Inflammatory macrophage treated with lipopolysaccharide for 4 hours (primary cell): ENCODE results near the gene CCDC78.

ENCODE experiments used
- DNase-seq: peaks from one replicate; pipeline ENCODE4 v3.0.0-alpha.2; 2020

Gene CCDC78

DNA sequence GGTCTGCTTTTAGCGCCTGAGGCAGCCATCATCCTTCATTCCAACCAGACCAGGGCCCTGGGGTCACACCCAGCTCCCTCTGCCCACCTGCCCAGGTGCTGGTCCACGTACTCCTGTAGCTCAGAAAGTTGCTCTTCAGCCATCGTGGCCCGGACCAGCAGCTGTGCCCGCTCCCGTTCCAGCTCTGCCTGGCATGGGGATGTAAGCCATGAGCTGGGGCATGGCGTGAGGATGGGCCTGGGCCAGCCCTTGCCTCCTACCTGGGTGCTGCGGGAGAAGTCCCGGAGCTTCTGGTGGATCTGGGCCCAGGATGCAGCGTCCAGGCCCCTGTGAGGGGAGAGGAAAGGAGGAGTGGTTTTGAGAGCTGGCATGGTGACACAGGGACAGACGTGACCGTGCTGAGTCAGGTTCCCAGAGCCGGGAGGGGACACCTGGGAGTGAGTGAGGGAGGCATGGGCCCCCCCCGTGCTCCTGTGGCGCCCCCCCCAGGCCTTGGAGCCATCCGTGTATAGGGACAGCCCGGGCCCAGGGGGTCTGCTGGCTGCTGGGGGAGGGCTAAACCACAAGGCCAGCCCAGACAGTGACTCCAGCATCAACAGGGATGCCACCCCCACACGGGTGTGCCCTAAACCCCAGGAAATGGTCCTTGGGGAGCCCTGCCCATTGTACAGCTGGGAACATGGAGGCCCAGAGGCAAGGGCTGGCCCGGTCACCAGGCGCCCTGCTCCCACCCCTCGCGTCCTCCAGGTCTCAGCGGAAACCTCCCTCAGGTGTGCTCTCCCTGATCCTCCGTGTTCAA is 3.2 kb downstream of the CCDC78 start:
- no peak for DNase-seq

DNA sequence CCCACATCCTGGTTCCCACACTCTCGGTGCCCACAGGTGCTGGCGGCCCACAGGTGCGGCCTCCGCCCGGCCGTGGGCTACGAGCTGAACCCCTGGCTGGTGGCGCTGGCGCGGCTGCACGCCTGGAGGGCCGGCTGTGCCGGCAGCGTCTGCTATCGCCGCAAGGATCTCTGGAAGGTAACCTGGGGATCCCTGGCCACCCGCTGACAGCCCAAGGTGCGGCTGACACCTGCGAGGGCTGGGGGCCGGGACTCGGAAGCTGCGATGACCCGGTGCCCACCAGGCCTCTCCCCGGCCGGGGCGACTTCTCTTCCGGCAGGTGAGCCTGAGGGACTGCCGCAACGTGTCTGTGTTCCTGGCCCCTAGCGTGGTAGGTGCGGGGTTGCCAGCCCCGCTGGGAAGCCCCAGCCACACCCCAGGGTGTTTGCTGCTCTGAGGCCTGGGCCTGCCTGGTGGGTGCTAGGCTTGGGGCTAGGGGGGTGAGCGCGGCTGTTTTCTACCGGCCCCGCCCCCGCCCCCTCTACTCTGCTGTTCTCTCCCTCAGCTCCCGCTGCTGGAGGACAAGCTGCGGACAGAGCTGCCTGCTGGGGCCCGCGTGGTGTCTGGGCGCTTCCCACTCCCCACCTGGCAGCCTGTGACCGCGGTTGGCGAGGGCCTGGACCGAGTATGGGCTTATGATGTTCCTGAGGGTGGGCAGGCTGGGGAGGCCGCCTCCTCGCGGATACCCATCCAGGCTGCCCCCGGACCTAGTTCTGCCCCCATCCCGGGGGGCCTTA is 4.3 kb downstream of the CCDC78 start:
- DNase-seq: no peak

DNA sequence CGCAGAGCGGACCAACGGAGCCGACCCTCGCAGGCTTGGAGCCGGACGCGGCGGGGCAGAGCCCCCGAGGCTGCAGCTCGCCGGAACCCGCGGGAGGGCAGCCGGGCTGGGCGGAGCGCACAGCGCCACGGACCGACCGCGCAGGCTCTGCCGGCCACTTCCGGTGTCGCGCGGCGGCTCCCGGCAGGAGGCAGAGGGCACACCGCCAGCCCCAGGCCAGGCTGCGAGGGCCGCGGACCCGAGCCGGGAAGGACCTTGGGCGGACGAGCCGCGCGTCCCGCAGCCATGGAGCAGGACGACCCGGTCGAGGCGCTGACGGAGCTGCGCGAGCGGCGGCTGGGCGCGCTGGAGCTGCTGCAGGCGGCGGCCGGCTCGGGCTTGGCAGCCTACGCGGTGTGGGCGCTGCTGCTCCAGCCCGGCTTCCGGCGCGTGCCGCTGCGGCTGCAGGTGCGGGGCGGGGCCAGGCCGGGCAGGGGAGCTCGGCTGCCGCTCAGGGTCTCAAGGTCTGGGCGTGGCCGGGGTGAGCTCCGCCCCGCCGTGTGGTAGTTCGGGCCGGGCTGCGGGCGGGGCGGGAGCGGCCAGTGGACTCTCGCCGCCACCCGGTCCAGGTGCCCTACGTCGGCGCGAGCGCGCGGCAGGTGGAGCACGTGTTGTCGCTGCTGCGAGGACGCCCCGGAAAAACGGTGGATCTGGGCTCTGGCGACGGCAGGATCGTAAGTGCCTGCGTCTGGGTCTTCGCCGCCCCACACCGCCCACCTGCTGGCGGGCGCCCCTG is 5.1 kb downstream of the CCDC78 start, which contains the start of gene ANTKMT:
TSS of gene ANTKMT (plus strand) at position 157 of the 775 bp plus-strand sequence. CDS start at position 286, 129 bp downstream.
- DNase-seq: peak; percentile 70

DNA sequence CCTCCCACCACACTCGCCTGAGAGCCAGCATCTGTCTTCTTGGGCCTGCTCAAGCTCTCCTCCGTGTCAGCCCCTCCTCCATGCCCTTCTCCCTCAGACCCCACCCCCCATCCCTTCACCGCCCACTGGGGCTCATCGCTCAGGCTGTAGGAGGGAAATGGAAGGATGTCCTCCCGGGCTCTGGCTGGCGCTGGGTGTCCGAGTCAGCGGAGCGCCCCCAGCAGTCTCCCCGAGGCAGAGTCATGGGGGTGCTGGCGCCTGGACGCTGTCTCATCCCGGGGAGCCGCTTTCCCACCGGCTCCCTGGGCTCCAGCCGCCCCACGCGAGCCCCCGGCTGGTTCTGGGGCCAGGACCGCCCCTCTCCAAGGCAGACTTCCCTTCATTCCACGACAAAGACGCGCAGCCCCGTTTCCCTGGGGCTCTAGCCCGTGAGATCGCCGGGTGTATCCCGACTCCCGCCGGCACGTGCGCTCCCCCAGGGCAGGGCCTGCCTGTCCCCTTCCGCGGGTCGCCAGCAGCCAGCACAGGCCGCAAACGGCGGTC is 5.7 kb downstream of the CCDC78 start:
- DNase-seq: no peak

DNA sequence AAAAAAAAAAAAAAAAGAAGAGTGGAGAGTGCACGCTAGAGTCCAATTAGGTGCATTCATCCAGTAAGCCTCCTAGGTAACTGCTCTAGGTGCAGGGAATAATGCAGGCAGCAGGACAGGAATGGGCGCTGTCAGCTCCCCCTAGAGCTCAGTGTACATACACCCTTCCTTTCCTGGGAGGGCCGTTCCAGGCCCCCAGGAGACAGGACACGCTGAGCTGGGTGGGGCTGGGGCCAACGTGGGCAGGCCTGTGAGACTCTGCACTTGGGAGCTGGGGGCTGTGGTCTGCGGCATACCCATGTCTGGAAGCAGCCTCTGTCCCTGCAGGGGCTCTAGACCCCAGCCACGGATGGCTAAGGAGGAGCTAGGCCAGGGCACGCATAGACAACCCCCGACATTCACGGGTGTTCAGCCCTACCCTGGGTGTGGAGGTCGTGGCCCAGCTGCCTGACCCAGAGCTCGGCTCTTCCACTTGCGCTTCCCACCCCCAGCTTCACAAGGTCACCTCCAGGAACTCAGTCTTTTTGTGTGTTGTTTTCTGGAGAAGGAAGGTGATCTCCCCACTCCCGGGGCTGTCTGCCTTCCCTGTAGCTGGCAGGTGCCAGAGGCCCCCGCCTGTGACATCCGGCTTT is 6.3 kb downstream of the CCDC78 start:
- DNase-seq: no peak

DNA sequence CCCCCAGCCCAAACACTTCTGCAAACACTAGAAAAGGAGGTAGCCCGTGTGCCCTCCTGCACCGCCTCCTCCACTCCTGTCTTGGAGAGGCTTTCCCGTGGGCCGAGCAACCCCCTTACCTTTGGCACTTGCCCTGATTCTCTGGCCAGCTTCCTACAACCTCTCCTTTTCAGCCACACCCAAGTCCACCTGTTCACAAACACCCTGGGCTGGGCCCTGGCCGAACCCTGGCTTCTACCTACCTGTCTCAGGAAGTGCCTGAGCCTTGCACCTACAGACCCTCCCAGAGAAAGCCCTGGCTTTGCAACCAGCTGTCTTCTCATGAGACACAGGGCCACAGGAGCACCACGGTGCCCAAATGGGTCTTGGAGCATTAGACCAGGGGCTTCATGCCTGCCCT is 7.3 kb downstream of the CCDC78 start:
- no peak for DNase-seq

DNA sequence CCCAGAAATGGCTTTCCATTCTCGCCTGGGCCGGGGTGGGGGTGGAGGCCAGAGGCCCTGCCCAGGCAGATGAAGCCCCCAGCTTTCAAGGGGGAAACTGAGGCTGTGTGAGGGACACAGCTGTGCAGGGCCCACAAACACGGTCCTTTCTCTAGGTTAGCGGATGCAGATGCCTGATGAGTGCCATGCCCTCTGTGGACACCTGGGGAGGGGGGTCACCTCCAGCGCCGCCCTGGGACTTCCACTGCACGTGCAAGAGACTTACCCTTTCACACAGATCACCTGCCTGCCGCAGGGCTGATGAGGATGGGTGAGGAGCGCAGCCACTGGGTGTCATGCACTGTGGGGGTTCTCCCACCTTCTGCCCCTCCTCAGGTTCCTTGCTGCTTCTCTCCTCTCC is 7.9 kb downstream of the CCDC78 start:
- DNase-seq: no peak

DNA sequence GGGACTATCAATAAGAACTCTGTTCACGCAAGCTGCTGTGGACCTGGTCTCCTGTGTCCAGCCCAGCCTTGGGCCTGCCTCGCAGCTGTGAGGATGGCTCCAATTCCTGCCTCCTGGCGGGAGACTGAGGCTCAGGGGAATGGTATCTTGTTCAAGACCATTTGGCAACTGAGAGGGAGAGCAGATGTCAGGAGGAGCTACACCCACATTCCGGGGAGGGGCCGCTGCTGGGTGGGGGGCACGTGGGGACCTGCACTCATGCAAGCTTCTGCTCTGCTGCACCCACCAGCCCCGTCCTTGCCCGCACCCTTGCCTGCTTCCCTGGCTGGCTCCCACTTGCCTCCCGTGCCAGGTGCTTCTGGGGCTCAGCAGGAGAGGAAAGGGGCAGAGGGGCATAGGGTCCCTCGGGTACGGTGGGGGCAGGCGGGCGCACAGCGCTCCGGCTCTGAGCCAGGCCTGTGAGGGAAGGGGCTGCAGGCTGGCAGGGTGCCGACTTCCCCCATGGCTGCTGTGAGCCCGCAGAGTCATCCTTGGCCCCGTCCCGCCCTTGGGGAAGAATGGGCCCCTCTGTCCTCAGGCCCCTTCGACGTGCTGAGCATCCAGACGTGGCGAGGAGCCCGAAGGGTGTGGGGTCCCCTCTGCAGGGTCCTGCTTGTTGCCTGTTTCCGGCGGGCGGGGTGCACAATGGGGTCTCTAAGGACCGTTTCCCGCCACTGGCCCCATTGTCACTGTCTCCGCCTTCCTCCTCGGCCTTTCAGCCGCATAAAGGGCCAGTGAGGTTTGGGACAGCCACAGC is 8.6 kb downstream of the CCDC78 start:
- DNase-seq: no peak

DNA sequence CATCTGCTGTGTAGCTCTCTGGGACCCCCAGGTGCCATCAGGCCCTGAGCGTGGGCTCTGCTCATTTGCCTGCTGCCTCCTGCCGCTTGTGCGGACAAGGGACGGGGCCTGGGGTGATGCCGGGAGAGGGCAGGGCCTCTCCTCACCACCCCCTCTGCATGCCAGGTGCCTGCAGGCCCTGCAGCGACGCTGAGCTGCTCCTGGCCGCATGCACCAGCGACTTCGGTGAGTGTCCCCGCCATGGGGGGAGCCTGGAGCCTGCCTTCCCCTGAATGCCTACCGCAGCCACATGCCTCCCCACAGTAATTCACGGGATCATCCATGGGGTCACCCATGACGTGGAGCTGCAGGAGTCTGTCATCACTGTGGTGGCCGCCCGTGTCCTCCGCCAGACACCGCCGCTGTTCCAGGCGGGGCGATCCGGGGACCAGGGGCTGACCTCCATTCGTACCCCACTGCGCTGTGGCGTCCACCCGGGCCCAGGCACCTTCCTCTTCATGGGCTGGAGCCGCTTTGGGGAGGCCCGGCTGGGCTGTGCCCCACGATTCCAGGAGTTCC is 9.4 kb downstream of the CCDC78 start:
- DNase-seq: no peak

DNA sequence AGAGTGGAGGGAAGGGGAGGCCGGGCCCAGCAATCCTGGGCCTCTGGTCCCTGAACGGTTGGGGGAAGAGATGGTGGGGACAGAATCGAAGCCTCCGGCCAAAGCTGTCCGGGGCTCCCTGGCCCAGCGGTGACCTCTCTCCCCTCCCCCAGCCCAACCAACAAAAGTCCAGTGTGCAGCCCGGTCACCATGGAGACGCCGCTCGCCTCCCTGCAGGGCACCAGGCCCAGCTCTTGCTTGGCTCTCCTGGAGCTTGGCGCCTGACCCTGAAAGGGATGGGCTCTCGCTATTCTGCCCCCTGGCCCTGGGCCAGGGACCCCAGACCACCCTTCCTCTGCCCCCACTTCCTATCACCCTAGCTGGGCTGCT is 10.1 kb downstream of the CCDC78 start:
- no peak for DNase-seq

DNA sequence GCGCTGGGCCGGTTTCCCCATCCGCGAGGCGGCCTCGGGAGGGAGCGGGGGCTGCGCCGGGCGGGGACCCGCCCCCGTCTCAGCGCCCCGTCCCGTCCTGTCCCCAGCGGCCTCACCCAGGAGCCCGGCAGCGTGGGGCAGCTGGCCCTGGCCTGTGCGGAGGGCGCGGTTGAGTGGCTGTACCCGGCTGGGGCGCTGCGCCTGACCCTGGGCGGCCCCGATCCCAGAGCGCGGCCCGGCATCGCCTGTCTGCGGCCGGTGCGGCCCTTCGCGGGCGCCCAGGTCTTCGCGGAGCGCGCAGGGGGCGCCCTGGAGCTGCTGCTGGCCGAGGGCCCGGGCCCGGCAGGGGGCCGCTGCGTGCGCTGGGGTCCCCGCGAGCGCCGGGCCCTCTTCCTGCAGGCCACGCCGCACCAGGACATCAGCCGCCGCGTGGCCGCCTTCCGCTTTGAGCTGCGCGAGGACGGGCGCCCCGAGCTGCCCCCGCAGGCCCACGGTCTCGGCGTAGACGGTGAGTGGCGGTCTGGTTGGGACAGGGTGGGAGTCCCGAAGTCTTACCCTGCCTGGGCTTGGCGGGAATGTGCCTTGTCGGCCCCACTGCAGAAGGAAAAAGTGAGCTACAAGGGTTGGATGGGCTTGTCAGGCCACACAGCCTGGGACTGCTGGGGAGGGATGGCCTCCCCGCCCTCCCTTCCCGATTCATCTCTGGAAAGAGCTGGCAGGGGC is 10.6 kb downstream of the CCDC78 start:
- DNase-seq: no peak

DNA sequence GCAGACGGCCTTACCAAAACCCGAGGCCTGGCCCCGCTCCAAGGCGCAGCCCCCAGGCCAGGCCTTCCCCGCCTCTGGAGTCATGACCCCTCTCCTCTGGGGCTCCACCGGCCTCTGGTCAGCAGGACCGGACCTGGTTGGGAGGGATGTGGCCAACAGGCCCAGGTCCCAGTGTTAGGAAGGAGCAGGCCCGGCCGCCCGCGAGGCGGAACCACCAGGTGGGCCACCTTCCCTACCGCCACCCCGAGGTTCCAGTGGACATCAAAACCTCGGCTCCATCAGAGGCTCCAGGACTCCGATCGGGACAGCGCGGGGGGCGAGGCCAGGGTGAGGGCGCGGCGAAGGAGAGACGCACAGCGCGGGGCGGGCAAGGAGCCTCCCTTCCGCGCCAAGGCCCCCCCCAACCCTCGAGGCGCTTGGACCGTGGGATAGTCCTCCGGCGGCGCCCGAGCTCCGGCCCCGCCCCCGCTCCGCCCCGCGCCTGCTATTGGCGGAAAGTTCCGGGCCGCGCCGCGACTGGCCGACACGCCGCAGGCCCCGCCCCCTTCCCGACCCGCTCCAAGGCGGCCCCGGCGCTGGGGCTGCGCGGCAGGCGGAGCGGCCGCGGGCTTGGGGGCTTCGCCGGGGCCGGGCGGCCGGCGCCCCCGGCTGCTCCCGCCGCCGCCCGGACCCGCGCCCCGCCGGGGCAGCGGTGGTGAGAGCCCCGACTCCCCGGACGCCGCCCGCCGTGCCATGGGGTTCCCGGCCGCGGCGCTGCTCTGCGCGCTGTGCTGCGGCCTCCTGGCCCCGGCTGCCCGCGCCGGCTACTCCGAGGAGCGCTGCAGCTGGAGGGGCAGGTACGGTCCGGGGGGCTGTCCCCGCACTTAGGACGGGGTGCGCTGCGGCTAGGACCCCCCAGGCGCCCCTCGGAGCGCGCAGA is 11.4 kb downstream of the CCDC78 start, which contains the start of gene METRN:
TSS of gene METRN (plus strand) at position 561 of the 919 bp plus-strand sequence. CDS start at position 733, 172 bp downstream.
- DNase-seq: peak; percentile 85

DNA sequence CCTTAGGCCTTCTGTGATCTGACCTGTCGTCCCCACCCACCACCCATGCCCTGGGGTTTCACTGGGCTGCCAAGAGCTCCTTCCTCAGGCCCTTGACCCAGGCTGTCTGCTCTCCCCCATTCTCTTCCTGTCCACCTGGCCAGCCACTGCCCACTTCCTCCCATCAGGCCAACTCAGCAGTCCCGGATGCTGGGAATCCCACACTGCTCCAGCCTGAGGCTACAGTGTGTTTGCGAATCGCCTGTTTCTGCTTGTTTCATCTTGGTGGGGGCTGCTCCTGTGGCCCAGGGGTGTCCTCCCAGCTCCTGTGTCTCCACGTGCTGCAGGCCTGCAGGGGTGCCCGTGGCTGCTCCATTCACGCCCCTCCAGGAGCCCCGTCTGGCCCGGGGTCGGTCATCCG is 12.2 kb downstream of the CCDC78 start:
- no peak for DNase-seq

DNA sequence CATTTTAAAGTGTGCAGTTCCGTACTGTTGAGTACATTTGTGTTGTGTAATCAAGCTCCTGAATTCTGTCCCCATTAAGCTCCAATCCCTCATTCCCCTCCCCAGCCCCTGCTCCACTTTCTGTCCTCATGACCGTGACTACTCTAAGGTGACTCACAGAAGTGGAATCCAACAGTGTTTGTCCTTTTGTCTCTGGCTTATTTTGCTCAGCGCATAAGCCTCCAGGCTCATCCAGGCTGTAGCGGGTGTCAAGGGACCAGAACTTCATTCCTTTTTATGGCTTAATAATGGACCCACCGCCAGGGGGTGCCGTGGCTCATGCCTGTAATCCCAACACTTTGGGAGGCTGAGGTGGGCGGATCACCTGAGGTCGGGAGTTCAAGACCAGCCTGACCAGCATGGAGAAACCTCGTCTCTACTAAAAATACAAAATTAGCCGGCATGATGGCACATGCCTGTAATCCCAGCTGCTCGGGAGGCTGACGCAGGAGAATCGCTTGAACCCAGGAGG is 13.4 kb downstream of the CCDC78 start:
- peak; percentile 50 for DNase-seq

DNA sequence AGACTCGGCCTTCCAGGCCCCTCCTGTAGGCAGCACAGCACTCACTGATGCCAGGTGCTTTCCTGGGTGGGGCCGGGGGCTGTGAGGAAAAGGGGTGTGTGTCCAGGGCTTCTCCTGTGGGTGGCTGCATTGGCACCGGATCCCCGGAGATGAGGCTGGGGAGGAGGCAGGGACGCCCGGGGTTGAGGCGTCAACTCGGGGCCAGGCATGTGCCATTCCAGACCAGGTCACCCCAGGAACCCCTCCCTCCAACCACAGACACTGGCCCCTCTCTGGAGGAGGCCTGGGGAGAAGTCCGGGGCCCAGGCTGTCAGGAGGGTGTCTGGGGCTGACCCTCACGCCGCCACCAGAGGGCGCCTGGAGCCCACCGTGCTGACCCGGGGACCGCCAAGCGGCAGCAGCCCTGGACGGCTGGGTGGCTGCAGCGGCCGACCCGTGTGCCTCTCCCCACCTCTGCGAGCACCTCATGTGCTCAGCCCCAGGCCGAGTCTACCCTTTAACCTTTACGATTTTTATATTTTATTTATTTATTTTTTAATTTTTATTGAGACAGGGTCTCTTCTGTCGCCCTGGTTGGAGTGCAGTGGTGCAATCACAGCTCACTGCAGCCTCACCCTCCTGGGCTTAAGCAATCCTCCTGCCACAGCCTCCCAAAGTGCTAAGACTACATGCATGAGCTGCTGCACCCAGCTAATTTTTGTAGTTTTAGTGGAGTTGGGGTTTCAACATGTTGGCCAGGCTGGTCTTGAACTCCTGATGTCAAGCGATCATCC is 14.5 kb downstream of the CCDC78 start:
- peak; percentile 73 for DNase-seq

DNA sequence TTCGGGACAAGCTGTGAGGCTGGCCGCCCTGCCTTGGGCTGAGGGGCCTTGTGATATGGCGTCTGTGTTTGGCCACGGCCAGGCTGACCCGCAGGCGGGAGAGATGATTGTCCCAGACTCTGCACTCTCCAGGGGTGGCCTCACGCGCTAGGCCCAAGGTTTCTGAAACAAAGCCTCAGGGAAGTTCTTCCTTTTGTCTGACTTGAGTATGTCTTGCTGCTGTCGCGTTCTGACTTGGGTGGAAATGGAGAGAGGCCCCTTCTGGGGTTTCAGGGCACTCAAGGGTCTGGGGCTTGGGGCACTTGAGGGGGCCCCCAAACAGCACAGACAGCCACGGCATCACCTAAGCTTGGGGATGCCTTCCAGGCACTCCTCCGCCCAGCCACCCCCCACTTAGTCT is 15.2 kb downstream of the CCDC78 start:
- DNase-seq: no peak

DNA sequence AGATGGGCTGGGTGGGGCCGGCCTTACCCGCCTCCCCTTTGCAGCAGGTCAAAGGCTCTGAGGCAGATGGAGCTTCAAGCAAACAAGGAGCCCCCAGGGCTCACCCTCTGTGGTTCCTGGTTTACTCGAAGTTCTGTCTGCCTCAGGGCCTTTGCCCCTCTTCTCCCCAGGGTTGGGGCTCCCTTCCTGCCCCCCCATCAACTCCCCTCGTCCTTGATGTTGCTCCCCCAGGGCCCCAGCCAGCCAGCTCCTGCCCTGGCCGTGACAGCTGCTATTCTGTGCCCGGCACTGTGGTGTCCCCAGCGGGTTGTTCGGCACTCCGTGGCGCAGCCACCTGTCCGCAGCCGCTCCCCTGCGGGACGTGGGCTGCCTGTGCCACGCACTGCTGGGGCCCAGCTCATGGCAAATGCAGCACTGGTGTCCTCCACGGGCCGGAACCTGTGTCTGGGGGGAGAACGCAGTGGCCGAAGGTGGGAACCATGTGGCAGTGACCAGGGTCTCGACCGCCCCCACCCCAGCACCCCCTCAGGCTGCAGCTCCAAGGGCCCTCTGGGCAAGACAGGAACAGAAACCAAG is 15.7 kb downstream of the CCDC78 start:
- no peak for DNase-seq
